B cell (primary cell): ENCODE data around the gene EPAS1. TPM values are rescaled to one million over a fixed set of nuclear protein-coding genes. Genes with fewer than 3 reads are reported as not detected.

Experiments
- ATAC-seq: fragments of 200-7000 bp; cut with Tn5 transposase; one replicate; pipeline ENCODE4 v1.10.0; 2021; ENCODE audit warnings: low read depth, mild to moderate bottlenecking, moderate number of reproducible peaks, moderate library complexity
- CTCF ChIA-PET: fragments of 350-600 bp; sonication (Branson Sonifier 250); formaldehyde crosslinking; loops from one replicate; lab custom pipeline; 2021; ENCODE audit warnings: antibody characterized with exemption, inconsistent platforms; lab: Charles Lee
- POLR2A ChIA-PET: fragments of 350-600 bp; sonication (Branson Sonifier 250); formaldehyde crosslinking; loops from one replicate; lab custom pipeline; 2021; ENCODE audit warnings: antibody characterized with exemption; lab: Charles Lee
- DNase-seq: peaks from one replicate; pipeline ENCODE4 v3.0.0; 2013
- H2AFZ ChIP-seq: 2 replicates; pipeline ENCODE4 v1.6.1; 2012; ENCODE audit warnings: mild to moderate bottlenecking, low read depth, low read length; ENCODE audit not compliant: insufficient read depth, poor library complexity, severe bottlenecking
- H3K27ac ChIP-seq, 2 donors: 1 replicate in 1 of 2; 2 replicates in 1 of 2; pipeline ENCODE4 v1.5.1; 2012 to 2013; ENCODE audit warnings: low read length in 2 of 2, mild to moderate bottlenecking in 2 of 2, moderate library complexity in 1 of 2
- H3K27me3 ChIP-seq, 4 experiments: fragments of 200-600 bp in 1 of 4; sonication (generic) in 1 of 4; replicated peaks in 1 of 4; 1 replicate in 2 of 4; 2 replicates in 2 of 4; pipeline versions ENCODE4 v1.6.1 to v1.7.0; 2013 to 2016; ENCODE audit warnings: low read length in 3 of 4, mild to moderate bottlenecking in 2 of 4, mixed read lengths in 1 of 4, moderate library complexity in 1 of 4; ENCODE audit not compliant: insufficient read depth in 4 of 4, control insufficient read depth in 3 of 4; ENCODE audit errors: control extremely low read depth in 1 of 4
- H3K36me3 ChIP-seq, 2 experiments: replicated peaks in 1 of 2; 1 replicate in 1 of 2; 2 replicates in 1 of 2; pipeline versions ENCODE4 v1.6.1 to v1.7.1; 2013; ENCODE audit warnings: low read length in 1 of 2; ENCODE audit not compliant: insufficient read depth in 2 of 2, control insufficient read depth in 1 of 2; ENCODE audit errors: control extremely low read depth in 1 of 2, extremely low read depth in 1 of 2
- H3K4me1 ChIP-seq, 2 donors: fragments of 200-600 bp in 1 of 2; sonication (generic) in 1 of 2; 1 replicate in 1 of 2; 2 replicates in 1 of 2; pipeline versions ENCODE4 v1.5.1 to v1.6.1; 2013 to 2017; ENCODE audit warnings: low read length in 2 of 2; ENCODE audit not compliant: control insufficient read depth in 2 of 2, insufficient read depth in 2 of 2
- H3K4me2 ChIP-seq: replicated peaks from 2 replicates; pipeline ENCODE3; 2012; ENCODE audit warnings: mild to moderate bottlenecking, low read depth, low read length; ENCODE audit not compliant: poor library complexity, severe bottlenecking
- H3K4me3 ChIP-seq, 5 experiments: fragments of 200-600 bp in 1 of 5; sonication (generic) in 1 of 5; 1 replicate in 3 of 5; 2 replicates in 2 of 5; pipeline versions ENCODE4 v1.5.1 to v1.7.0; 2011 to 2016; ENCODE audit warnings: low read length in 4 of 5, mild to moderate bottlenecking in 4 of 5, low read depth in 2 of 5, control low read depth in 1 of 5, moderate library complexity in 1 of 5; ENCODE audit not compliant: insufficient read depth in 1 of 5; ENCODE audit errors: control extremely low read depth in 1 of 5, extremely low read depth in 1 of 5
- H3K79me2 ChIP-seq: fragments of 200-600 bp; sonication (generic); one replicate; pipeline ENCODE4 v1.6.0; 2016; ENCODE audit warnings: low read length; ENCODE audit not compliant: control insufficient read depth, insufficient read depth
- H3K9ac ChIP-seq: fragments of 200-600 bp; sonication (generic); 2 replicates; pipeline ENCODE4 v1.6.1; 2017; ENCODE audit warnings: mild to moderate bottlenecking, low read length, moderate library complexity
- H3K9me3 ChIP-seq, 3 donors: one replicate each; pipeline versions ENCODE4 v1.6.1 to v1.7.1; 2013; ENCODE audit warnings: low read length in 2 of 3; ENCODE audit not compliant: control insufficient read depth in 2 of 3, insufficient read depth in 1 of 3; ENCODE audit errors: control extremely low read depth in 1 of 3
- H4K20me1 ChIP-seq: 2 replicates; pipeline ENCODE4 v1.6.0; 2012; ENCODE audit warnings: mild to moderate bottlenecking, low read length; ENCODE audit not compliant: insufficient read depth, control insufficient read depth, poor library complexity, severe bottlenecking
- H3K27ac Mint-ChIP-seq: one replicate; pipeline ENCODE4 v1.8.0; 2021; ENCODE audit warnings: mixed read lengths
- H3K27me3 Mint-ChIP-seq: one replicate; pipeline ENCODE4 v1.8.0; 2021; ENCODE audit warnings: mixed read lengths
- H3K4me1 Mint-ChIP-seq: one replicate; pipeline ENCODE4 v1.8.0; 2021; ENCODE audit warnings: mixed read lengths
- H3K4me3 Mint-ChIP-seq: one replicate; pipeline ENCODE4 v1.8.0; 2021; ENCODE audit warnings: mixed read lengths
- H3K9me3 Mint-ChIP-seq: one replicate; pipeline ENCODE4 v1.8.0; 2022; ENCODE audit warnings: mixed read lengths; ENCODE audit not compliant: insufficient read depth
- CTCF ChIP-seq: fragments of 200-600 bp; IDR thresholded peaks from one replicate; pipeline ENCODE4 v1.8.0; 2022; ENCODE audit warnings: antibody characterized with exemption, mild to moderate bottlenecking
- EZH2 ChIP-seq: IDR thresholded peaks from 2 replicates; pipeline ENCODE4 v1.6.1; 2012; ENCODE audit warnings: borderline replicate concordance, low read depth, mild to moderate bottlenecking, moderate library complexity, low read length; ENCODE audit not compliant: insufficient read depth, poor library complexity, severe bottlenecking
- whole genome bisulfite sequencing: methylation state at CpG from one replicate; pipeline ENCODE4 v1.1.5; 2013; ENCODE audit warnings: missing lambda C conversion rate; ENCODE audit not compliant: insufficient coverage; 5-methylcytosine and 5-hydroxymethylcytosine counted together
- intact Hi-C: fragments of 100-400 bp; cut with micrococcal nuclease; formaldehyde crosslinking; loops from one replicate; pipeline ENCODE4 v1.10.0; 2022
- polyA plus RNA-seq: library from polyadenylated mRNA; depleted of rRNA; stranded (reverse); fragments of >200 nt; gene quantifications from 2 replicates; pipeline ENCODE4 v1.2.3, GENCODE V29; 2012
- total RNA-seq, 2 donors: library from RNA; stranded (reverse); fragments of 120-200 nt in 1 of 2; gene quantifications; 1 replicate in 1 of 2; 2 replicates in 1 of 2; pipeline versions ENCODE4 v1.2.3 to v1.2.4, GENCODE V29; 2013 to 2022

EPAS1 gene
- total and polyA plus RNA-seq, 2 donors (not counting 1 experiment from before 2014, with no cell fraction given), result 0.06 to 0.37 TPM

- Histone ChIP-seq H3K27ac (no peak overlapping the region), H3K36me3 (no peaks in the 10 kb centered on the region), H3K27me3 (peaks cover 0 to 8% (median 4%) of the 10 kb centered on the region in 4 experiments), H3K9me3 (no peaks in the 10 kb centered on the region), H3K9ac (no peak overlapping the region), H3K79me2 (no peaks in the 10 kb centered on the region), H3K4me2 (no peak overlapping the region), H3K4me1 (no peaks in the 10 kb centered on the region), H4K20me1 (no peaks in the 10 kb centered on the region), H2AFZ (no peak overlapping the region), H3K4me3 (no peak overlapping the region)
- ATAC-seq (no peak), DNase-seq (no peak)
- Mint-ChIP-seq H3K9me3 (no peaks in the 10 kb centered on the region), H3K4me1 (no peaks in the 10 kb centered on the region), H3K27ac (no peak overlapping the region), H3K27me3 (peaks cover 20% of the 10 kb centered on the region), H3K4me3 (no peak overlapping the region)
- CTCF ChIA-PET, result interaction anchor here (0.8 to 1.2 kb wide), 3 partner anchors 10 to 325 kb away, joined by 3 to 4 read pairs (median 3); no protein-coding TSS in a partner anchor
- WGBS, result 100% methylated on average over 3 of the region's 4 CpGs
- intact Hi-C loops, result no loop called here
- TF ChIP-seq CTCF, result no peak
- TF ChIP-seq EZH2, result no peak
- POLR2A ChIA-PET, result no interaction called here
Observed at GRCh38 chr2:46327627-46328026, 30.4 kb downstream of the EPAS1 start.

- Mint-ChIP-seq H3K27me3 (peaks cover 21% of the 10 kb centered on the region), H3K9me3 (no peaks in the 10 kb centered on the region), H3K27ac (no peak overlapping the region), H3K4me1 (no peaks in the 10 kb centered on the region), H3K4me3 (no peak overlapping the region)
- Histone ChIP-seq H3K79me2 (no peaks in the 10 kb centered on the region), H3K27me3 (peaks cover 0 to 8% (median 4%) of the 10 kb centered on the region in 4 experiments), H3K4me1 (no peaks in the 10 kb centered on the region), H3K27ac (no peak overlapping the region), H3K9ac (no peak overlapping the region), H3K36me3 (no peaks in the 10 kb centered on the region), H3K4me2 (no peak overlapping the region), H4K20me1 (no peaks in the 10 kb centered on the region), H3K4me3 (no peak overlapping the region), H2AFZ (no peak overlapping the region), H3K9me3 (no peaks in the 10 kb centered on the region)
- intact Hi-C loops, result no loop called here
- no CpG with 5 or more reads among the region's 1 CpG for WGBS
- ChIA-PET POLR2A (no interaction called here), CTCF (interaction anchor here (1.0 kb wide), 1 partner anchor 324 kb away, joined by 3 read pairs; no protein-coding TSS in a partner anchor)
- ATAC-seq (no peak), DNase-seq (no peak)
- no peak for TF ChIP-seq CTCF
- no peak for TF ChIP-seq EZH2
Observed at GRCh38 chr2:46328291-46328690, 31.1 kb downstream of the EPAS1 start.
